GM10266 (cell line): Measurements from ENCODE around the gene TPK1.
"Not testable (repeated sequence)": the region's sequence is repeated elsewhere in the genome, so short reads cannot be mapped to it uniquely, and the experiment has no call there.

ENCODE experiments used
- DNase-seq: peaks from one replicate; pipeline ENCODE4 v3.0.0; 2012; ENCODE audit errors: extremely low spot score
- TF ChIP-seq, protein P1 (sequence below): IDR thresholded peaks from 2 replicates; pipeline ENCODE4 v1.5.1; 2012; ENCODE audit warnings: mild to moderate bottlenecking, low read depth; ENCODE audit not compliant: control insufficient read depth, insufficient read depth; ENCODE audit errors: missing control alignments

Gene TPK1

DNA sequence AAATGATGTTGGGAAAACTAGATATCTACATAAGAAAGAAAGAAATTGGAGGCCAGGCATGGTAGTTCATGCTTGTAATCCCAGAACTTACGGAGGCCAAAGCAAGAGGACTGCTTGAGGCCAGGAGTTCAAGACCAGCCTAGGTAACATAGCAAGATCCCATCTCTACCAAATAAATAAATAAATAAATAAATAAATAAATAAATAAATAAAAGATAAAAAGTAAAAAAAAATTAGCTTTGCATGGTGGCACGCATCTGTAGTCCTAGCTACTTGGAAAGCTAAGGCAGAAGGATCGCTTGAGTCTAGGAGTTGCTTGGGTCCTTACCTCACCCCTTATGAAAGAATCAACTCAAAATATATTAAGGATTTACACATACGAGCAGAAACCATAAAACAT, 238.9 kb downstream of the TPK1 start:
- DNase-seq = no peak

GRCh38 chr7:144594580-144594979, 241.3 kb downstream of the TPK1 start:
- DNase-seq = no peak
- TF ChIP-seq, protein P1, sequence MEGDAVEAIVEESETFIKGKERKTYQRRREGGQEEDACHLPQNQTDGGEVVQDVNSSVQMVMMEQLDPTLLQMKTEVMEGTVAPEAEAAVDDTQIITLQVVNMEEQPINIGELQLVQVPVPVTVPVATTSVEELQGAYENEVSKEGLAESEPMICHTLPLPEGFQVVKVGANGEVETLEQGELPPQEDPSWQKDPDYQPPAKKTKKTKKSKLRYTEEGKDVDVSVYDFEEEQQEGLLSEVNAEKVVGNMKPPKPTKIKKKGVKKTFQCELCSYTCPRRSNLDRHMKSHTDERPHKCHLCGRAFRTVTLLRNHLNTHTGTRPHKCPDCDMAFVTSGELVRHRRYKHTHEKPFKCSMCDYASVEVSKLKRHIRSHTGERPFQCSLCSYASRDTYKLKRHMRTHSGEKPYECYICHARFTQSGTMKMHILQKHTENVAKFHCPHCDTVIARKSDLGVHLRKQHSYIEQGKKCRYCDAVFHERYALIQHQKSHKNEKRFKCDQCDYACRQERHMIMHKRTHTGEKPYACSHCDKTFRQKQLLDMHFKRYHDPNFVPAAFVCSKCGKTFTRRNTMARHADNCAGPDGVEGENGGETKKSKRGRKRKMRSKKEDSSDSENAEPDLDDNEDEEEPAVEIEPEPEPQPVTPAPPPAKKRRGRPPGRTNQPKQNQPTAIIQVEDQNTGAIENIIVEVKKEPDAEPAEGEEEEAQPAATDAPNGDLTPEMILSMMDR = no peak

More for the DNA sequence above, 238.9 kb downstream of the TPK1 start:
- TF ChIP-seq, protein P1 = no peak

GRCh38 chr7:144588559-144589051, 247.2 kb downstream of the TPK1 start:
- TF ChIP-seq, protein P1 = no peak
- DNase-seq = no peak

DNA sequence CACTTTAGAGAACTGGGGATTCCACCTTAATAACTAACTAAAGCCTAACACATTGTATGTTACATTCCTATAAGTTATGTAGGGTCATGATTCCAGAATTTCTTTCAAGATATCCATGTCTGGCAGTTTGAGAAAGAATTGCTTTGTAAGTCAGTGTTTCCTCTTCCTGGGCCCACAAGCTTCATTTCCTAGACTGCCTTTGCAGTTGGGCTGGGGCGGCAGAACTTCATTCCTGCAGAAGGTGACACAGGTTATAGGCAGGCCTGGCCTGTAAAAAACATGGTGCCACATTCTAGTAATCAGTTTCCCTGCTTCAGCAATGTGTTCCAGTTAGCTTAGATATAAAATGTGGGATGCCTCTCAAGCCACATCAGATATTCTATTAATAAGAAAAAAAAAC, 248.2 kb downstream of the TPK1 start:
- TF ChIP-seq, protein P1 = no peak
- no peak for DNase-seq

DNA sequence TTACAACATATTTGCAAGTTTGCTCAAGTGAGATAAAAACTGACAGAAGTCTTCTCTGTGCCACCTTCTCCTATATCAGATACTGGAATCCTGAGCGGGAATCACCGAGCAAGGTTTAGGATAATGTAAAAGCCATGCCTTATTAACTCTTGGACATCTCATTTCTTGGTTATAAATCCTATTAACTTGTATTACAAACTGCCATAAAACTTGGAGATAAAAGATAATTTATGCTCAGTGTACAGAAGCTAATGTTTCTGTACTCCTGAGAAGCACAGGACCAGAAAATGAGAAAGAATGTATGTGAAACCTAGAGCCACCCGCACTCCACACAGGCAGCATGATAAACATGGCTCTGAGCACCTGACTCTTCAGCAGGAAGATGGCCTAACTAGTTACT, 251.1 kb downstream of the TPK1 start:
- no peak for DNase-seq
- TF ChIP-seq, protein P1 = no peak

DNA sequence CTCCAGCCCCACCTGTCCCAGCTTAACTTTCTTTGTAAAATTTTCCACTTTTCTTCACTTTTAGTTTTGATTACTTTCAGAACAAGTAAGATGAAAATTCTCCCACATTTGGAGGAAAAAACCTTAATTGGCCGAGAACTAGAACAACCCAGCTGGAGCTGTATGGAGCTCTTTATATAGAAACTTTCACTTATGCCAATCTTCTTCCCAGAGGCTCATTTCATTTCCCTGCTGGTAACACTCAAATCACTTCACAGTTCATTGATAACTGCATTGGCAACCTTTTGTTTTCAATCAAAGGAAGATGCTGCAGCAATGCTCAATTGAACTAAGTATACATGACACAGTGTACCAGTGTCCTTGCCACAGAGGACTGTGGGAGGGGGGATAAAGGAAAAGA, 256.2 kb downstream of the TPK1 start:
- TF ChIP-seq, protein P1 = no peak
- no peak for DNase-seq

DNA sequence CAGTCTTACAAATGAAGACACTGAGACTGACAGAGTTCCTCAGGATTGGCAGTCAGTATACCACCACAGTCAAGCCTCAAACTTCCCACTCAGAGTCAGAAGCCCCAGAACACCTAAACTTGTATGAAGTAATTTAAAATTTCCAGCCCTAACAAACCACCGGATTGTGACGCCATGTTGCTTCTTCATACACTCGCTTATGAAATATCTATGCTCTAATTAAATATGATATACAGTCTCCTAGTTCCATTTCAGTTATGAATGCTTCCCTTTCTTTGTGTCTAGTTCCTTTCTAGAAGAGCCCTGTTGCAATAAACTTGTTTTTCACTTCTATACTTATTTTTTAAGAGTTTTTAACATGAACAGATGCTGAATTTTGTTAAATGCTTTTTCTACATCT, 260.4 kb downstream of the TPK1 start:
- DNase-seq = no peak
- TF ChIP-seq, protein P1 = no peak

- not testable (repeated sequence) for DNase-seq
These were observed 261.1 kb downstream of the TPK1 start for GRCh38 chr7:144574753-144575152.
